Hypothalamus (tissue), 51 donors: ENCODE results near the gene PHLPP1.
"Not testable (repeated sequence)": the region's sequence is repeated elsewhere in the genome, so short reads cannot be mapped to it uniquely, and the experiment has no call there.

Experiments
- DNase-seq, 51 donors: peaks; one replicate each; lab custom pipeline; 2025; lab: John Stamatoyannopoulos, UW

The PHLPP1 gene

DNA sequence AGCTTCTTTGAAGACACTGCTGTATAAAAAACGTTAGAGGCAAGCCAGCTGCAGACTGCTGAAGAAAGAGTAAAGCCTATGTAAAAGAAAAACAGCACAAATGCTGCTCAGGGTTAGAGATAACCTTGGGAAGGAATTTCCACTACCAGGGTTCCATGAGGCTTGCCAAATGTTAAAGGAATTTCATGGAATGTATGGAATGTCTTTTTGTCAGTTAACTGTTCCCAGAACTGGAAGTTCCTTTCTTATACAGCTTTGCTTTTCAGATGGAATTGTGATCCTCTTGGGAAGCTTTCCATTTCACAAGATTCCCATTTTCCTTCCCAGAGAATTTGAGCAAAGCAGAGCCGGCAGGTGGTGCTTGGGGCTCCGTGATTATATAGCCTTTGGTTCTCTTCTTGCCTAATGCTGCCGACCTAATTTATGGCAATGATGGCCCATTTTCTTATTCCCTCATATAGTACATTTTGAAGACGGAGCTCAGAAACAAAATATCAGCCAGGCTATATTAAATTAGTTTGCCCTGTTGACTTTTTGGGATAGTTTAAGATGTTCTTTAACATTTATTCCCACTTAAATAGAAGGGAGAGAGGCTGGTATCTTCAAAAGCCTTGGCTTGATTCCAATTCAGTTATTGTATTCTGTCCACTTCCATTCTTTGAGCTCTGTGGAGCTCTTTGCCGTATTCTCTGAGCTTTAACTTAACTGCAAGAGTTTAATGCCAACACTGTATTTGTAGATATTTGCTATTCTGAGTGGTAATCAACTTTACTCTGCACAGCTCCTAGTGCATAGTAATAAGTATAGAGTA is 162.3 kb downstream of the PHLPP1 start:
- peak in 1 of 51 donors; percentile 39 for DNase-seq

DNA sequence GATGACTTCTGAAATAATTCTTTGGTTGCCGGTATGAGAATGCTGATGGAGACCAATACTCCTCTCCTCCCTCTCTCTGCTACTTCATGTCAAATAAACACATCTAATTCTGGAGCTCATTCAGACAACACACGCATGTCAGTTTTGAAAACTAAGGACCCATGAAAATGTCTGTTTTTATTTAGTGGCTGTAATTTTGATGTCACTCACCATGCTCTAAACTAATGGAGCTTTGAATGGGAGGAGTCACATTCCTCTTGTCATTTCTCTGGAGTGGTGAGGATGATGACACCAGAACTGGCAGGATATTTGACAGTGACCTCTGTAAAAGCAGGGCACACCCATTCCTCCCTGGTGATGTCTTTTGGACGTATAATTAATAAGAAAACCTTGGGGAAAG is 163.0 kb downstream of the PHLPP1 start:
- DNase-seq: no peak

DNA sequence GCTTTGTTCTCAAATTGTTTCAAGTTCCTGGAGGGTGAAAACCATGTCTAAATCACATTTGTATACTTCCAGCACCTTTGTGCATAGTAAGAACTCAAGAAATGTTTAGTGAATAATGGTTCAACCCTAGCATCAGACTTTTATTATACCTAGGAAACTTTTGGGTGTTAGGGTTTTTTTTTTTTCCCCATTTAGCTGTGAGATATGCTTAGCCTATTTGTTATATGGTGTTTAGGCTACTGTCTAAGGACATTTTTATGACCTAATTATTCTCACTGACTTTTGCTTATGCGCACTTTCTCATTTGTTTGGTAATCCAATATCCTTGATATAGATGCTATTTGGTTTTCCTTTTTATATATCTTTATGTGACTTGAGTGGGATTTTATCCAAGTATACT is 164.7 kb downstream of the PHLPP1 start:
- no peak for DNase-seq

DNA sequence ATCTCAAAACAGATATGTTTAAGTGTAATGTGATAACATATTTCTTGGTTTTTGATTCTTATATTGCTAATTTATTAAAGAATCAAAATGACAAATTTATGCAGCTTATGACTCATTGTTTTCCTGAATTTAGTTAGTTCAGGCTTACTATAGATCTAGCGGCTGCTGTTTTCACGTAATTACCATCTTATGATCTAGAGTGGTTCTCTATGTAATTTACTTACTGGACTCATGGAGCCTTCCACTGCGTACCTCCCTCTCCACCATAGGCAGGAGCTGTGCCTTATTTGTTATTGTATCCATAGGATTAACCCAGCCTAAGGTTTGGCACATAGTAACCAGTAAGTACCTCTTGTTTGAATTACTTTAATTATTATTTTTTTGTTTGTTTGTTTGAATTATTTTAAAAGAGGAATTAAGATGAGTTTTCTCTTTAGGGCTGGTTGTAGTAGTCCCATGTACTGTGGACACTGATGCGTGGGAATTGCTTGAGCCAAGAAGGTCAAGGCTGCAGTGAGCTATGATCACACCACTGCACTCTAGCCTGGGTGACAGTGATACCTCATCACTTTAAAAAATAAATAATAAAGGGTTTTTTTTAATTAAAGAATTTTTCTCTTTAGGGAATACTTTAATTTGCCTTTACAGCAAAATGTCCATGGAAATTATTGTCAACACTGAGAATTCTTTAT is 165.5 kb downstream of the PHLPP1 start:
- no peak for DNase-seq

DNA sequence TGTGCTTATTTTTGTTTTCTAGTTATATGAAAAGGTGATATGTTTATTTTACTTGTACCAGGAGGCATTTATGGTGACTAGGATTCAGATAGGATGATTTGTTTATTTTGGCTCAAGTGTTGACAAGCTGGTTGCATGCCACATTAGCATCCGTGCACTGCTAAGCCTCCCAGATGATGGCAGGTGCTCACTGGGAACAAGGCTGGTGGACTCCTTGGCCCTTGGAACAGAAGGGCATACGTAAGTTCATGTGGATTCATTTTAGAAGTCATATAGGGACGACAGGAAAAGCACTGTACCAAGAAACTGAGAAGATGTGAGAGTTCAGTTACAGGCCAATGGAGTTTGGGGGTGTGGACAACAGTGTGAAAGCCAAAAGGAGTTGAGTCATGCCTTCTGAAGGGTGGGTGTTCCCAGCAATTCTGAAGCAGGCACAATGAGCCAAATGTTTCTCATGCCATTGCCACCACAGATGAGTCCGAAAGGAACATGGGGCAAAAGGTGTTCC is 166.2 kb downstream of the PHLPP1 start:
- DNase-seq: peak in 3 of 51 donors; percentile 12 to 28 (median 13)

DNA sequence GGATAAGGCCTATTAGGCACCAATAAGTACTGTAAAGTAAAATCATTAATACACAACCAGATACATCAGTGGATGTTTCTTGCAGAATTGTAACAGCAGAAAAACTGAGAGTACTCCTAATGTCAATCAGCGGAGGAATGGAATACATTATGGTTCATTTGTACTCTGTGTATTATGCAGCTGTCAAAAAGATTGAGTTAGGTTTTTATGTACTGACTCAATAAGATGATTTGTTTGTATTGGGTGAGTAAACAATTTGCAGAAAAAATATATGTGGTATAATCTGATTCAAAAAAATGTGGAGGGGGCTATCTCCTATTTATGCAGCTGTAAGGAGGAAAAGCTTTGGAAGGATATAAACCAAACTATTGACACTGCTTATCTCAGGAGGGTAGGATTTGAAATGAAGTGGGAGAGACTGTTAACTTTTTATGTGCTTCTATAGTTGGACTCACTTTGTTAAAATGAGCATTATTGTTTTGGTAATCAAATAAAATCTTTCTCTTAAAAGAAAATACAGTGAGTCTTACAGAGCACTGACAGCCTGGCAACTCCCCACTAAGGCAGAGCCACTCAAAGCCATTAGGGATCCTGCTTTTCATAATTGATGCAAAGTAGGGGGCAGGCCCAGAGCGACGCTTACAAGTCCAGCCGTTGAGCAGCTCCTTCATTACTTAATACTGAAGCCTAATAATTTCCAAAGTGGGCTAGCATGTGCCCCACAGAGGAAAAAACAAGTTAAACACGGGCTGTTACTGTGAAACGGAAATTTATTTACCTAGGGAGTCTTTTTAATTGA is 168.8 kb downstream of the PHLPP1 start:
- no peak for DNase-seq

DNA sequence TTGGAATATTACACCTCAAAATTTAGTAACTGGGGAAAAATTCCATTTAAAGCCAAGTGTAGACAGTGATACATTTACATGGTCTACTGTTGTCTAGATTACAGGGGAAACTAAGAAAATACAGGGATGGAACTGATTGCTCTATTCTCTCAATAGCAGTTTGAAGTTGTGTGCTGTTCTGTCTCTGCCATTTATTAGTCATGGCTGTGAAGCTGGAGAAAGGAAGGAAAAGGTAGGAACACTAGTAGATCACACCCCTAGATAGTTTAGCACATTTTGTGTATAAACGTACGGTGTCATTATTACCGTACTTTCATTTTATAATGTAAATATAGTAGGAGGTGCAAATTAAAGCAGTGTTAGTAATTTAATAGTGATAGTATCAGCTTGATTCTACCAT is 170.5 kb downstream of the PHLPP1 start:
- no peak for DNase-seq

DNA sequence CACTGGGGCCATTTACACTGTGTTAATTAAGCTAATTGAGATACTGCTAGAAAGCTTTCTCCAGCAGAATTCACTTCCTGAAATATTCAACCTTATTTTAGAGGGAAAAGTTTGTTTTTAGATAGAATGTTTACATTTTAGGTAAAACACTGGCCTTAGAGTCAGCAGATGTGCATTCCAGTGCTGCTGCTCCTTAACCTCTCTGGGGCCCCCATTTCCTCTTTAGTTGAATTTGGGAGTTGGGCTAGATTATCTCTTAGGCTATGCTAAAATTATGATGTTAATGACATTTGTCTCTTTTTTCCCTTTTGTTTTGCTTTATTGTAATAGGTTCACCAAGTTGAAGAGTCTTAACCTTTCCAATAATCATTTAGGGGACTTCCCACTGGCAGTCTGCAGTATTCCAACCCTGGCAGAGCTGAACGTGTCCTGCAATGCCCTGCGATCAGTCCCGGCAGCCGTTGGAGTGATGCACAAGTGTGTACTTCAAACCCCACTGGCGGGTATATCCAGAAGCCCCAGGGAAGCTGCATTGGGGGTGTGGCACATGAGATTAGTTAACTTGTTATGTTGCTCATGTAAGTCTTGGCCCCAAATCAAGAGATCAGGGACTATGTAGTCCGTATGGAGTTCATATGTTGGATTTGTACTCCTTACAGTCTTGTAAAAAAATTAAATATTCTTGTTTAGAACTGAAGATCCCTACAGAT is 179.5 kb downstream of the PHLPP1 start:
- no peak for DNase-seq

DNA sequence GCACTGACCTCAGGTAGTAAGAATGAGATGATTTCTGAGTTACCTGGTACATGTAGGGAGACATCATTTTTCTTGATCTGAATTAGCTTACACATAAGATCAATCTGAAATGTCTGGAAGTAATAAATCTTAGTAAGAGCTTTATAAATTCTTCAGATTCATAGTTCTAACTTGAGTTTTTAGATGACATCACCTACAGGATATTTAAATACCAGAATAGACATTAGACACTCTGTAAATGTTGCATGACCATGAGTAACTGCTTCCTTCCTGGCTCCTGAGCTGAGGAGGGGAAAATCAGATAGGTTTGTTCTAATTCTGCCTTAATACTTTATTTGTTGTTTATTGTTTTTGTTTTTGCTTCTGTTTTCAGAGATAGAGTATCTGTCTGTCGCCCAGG is 181.8 kb downstream of the PHLPP1 start:
- no peak for DNase-seq

DNA sequence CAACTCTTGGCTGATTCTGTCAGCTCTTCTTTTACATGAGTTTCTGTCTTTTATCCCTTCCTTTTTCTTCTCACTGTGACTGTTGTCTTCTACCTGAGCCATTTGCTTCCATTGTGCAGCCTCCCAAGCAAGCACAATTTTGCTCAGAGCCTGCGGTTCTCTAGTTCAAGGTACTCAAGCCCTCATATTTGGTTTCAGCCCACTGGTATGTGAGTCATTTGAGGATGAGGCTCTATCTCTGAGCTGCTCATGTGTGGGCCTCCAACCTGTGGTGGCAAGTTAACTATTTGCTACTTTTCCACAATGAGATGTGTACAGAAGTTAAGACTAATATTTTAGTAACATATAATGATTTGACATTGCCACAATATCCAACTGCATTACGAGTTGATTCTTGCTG is 183.0 kb downstream of the PHLPP1 start:
- DNase-seq: no peak

DNA sequence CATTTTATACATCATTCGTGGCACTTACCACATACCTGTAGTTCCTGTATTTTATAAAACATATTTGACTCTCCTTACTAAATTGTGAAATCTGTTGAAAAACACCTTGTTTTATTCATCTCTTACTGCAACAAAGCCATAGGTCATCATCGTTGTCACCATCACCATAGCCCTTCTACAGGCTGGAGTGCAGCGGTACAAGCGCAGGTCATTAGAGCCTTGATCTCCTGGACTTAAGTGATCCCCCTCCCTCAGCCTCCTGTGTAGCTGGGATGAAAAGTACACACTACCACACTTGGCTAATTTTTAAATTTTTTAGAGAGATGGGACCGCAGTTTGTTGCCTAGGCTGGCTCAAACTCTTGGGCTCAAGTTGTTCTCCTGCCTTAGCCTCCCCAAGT is 184.2 kb downstream of the PHLPP1 start:
- DNase-seq: no peak

DNA sequence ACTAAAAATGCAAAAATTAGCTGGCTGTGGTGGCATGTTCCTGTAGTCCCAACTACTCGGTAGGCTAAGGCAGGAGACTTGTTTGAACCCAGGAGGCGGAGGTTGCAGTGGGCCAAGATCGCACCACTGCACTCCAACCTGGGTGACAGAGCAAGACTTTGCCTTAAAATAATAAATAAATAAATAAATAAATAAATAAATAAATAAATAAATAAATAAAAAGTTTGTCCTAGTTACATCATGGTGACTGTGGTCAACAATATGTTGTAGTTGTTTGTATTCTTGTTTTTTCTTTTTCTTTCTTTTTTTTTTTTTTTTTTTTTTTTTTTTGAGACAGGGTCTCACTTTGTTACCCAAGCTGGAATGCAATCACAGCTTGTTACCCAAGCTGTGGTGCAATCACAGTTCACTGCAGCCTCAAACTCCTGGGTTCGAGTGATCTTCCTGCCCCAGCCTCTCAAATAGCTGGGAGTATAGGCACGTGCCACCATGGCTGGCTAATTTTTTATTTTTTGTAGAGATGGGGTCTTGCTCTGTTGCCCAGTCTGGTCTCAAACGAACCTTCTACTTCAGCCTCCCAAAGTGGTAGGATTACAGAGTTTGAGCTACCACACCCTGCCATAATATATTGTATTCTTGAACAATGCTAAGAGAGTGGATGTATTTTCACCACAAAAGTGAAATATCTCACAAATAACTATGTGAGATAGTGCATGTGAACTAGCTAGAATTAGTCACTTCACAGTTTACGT is 185.0 kb downstream of the PHLPP1 start:
- DNase-seq: no peak

DNA sequence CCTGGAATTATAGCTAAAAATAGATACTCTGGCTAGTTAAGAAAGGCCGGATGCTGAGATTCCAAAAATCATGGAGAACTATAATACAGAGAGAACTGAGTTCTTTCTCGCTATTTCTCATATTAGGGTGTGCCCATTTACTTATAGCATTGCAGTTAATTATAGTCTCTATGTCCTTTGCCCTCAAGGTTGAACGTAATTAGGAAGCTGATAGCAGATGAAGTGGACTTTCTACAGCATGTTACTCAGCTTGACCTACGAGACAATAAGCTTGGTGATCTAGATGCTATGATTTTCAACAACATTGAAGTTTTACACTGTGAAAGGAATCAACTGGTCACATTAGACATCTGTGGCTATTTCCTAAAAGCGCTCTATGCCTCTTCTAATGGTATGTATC is 187.4 kb downstream of the PHLPP1 start:
- DNase-seq: no peak

DNA sequence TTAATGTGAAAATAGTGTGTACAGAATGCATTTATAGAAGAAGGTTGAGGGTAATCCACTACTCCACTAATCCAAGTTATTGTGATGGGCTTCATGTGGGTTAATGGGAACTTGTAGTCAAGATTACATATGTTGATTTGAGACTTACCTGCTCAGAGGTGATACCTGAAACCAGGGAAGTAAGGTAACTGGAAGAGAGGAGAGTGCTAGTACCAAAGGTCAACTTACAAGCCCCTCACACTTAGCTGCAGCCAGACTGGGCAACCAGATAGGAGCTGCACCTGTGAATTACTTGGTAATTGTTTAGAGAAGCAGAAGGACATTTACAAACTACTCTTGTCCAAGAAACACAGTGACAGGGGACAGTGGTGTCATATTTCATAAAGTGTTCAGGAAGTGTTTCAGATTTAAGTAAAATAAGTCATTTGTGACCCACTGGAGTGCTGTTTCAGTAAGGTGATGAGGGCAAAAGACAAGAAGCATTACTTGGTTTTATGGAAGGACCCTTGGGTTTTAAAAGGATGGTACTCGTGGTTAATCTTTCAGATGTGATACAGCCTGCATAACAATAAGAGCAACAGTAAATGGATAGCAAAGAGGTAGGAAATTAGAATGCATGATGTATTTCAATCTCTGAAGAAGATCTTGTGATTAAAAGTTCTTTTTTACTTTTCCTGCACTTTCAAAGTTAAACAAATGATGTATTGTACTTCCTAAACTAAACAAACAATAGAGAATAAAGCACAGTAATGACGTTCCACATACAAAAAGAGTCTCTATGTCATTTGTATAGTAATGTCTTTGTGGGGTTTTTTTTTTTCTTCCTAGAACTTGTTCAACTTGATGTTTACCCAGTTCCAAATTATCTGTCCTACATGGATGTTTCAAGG is 189.3 kb downstream of the PHLPP1 start:
- DNase-seq: peak in 1 of 51 donors; percentile 49

DNA sequence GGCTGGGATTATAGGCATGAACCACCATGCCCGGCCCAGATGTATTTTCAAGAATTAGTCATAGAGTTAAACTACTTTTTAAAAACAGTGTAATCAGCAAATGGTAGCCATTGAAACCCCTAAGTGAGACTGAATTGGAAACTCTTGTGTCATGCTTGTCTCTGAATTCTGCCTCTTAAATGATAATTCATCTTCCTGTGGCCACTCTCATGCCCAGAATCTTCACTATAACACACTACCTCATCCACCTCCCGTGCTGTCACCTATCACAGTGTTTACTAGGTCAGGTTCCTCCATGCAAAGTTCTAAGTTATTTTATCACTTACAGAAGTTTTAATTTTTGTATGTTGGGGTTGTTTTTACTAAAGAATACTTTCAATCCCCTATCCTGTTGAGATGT is 197.5 kb downstream of the PHLPP1 start:
- DNase-seq: no peak

DNA sequence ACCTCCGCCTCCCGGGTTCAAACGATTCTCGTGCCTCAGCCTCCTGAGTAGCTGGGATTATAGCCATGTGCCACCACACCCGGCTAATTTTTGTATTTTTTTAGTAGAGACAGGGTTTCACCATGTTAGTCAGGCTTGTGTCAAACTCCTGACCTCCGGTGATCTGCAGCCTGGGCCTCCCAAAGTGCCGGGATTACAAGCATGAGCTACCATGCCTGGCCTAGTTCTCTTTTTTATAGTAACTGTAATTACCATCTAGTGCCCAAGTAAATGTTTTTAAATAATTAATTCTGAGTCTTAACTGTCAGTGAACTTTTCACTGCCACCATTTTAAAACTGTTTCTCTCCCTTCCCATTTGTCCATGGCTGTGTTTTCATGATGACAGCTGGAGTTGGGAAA is 198.5 kb downstream of the PHLPP1 start:
- not testable (repeated sequence) for DNase-seq

DNA sequence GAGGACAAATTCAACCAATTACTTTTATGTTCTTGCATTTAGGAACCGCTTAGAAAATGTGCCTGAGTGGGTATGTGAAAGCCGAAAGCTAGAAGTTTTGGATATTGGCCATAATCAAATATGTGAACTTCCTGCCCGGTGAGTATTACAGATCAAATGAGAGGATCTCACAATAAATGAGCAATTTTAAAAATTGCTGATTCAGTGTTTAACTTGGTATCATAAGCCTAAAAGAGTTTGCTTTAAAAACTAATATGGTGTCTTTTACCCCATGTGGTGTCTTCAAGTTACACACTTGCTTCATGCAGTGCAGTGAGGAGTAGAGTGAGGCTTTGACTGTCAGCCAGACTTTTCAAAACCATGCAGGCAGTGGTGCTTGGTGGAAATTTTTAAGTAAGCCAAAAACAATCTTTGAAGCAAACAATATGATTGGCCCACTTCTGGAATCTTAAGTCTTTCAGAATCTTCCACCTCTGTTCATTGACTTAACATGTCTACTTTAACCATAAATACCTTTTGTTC is 199.6 kb downstream of the PHLPP1 start:
- DNase-seq: no peak

DNA sequence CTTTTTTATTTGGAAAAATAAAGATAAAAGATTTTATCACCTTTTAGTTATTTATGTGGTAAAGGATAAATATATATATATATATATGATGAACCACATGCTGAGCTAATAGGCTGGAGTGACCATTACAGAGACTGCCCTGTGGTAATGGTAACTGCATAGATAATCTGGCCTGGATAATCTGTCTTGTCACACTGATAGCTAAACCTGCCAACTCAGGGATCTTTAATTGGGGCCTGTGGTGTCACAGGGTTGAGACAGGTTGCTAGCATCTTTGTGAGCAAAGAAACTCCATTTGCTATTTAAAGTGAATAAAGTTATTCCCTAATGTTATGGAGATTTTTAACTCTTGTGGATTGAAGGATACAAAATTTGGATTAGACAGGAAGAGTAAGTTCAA is 203.0 kb downstream of the PHLPP1 start:
- no peak for DNase-seq
